Spleen (tissue), 7 donors: ENCODE results near the gene DNAJC4.

Source experiments
- POLR2AphosphoS5 ChIP-seq, 3 donors: sonication (generic); formaldehyde crosslinking; IDR thresholded peaks; one replicate each; pipeline ENCODE4 v1.5.1; 2017; ENCODE audit warnings: antibody characterized with exemption in 3 of 3
- TF ChIP-seq, protein P1 (sequence below), 11 experiments: fragments of 200-600 bp in 7 of 11; fragments of 450-650 bp in 4 of 11; sonication (generic) in 4 of 11; IDR thresholded peaks in 8 of 11; conservative IDR thresholded peaks in 3 of 11; 1 replicate in 7 of 11; 2 replicates in 4 of 11; pipeline versions ENCODE4 v1.4.0 to v1.8.0; 2016 to 2021; ENCODE audit warnings: antibody characterized with exemption in 11 of 11, inconsistent platforms in 4 of 11, mild to moderate bottlenecking in 1 of 11
- donor health status: DM: no; HTN: no; CAD: no; lungs with moderate emphysema.
- donor health status: DM: no; HTN: no; CAD: no.
- donor health status: DM: no; HTN: no; CAD: no.

GRCh38 chr11:64275841-64276240 lies 45.5 kb downstream of the DNAJC4 start:
- TF ChIP-seq, protein P1, sequence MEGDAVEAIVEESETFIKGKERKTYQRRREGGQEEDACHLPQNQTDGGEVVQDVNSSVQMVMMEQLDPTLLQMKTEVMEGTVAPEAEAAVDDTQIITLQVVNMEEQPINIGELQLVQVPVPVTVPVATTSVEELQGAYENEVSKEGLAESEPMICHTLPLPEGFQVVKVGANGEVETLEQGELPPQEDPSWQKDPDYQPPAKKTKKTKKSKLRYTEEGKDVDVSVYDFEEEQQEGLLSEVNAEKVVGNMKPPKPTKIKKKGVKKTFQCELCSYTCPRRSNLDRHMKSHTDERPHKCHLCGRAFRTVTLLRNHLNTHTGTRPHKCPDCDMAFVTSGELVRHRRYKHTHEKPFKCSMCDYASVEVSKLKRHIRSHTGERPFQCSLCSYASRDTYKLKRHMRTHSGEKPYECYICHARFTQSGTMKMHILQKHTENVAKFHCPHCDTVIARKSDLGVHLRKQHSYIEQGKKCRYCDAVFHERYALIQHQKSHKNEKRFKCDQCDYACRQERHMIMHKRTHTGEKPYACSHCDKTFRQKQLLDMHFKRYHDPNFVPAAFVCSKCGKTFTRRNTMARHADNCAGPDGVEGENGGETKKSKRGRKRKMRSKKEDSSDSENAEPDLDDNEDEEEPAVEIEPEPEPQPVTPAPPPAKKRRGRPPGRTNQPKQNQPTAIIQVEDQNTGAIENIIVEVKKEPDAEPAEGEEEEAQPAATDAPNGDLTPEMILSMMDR (IDR thresholded peaks at IDR 0.05 in 8 of 11, conservative IDR thresholded peaks at IDR 0.05 in 3 of 11): no peak
- no peak for TF ChIP-seq POLR2AphosphoS5 (IDR thresholded peaks at IDR 0.05)
